GM12878 (cell line): ENCODE data around the gene C10orf71. TPM values are rescaled to one million over a fixed set of nuclear protein-coding genes. Genes with fewer than 3 reads are reported as not detected.

Experiments
- ATAC-seq: fragments of 200-7000 bp; cut with Tn5 transposase; 3 replicates; pipeline ENCODE4 v1.9.1; 2020; ENCODE audit warnings: mild to moderate bottlenecking, moderate library complexity
- BruUV-seq: library from RNA; stranded (reverse); fragments of 400-500 nt; replicated peaks from 2 replicates; lab custom pipeline; 2021; lab: Mats Ljungman, UMichigan
- CTCF ChIA-PET: fragments of 300-600 bp; sonication (Branson Sonifier 250); formaldehyde crosslinking; extraction: SDS; loops from one replicate; lab custom pipeline; 2021; ENCODE audit warnings: inconsistent platforms; lab: Yijun Ruan, JAX
- POLR2A ChIA-PET: fragments of 350-600 bp; formaldehyde crosslinking; extraction: SDS; loops from one replicate; lab custom pipeline; 2021; ENCODE audit warnings: inconsistent platforms; lab: Charles Lee
- RAD21 ChIA-PET: fragments of 300-600 bp; sonication (Branson Sonifier 250); formaldehyde crosslinking; loops from one replicate; lab custom pipeline; 2023; ENCODE audit warnings: antibody characterized with exemption; ENCODE audit not compliant: unreplicated experiment; lab: Charles Lee
- SMC1A ChIA-PET: fragments of 300-600 bp; sonication (Branson Sonifier 250); formaldehyde crosslinking; loops from one replicate; lab custom pipeline; 2023; ENCODE audit not compliant: unreplicated experiment, uncharacterized antibody; lab: Charles Lee
- DNase-seq: peaks from one replicate; pipeline ENCODE4 v3.0.0-alpha.2; 2011; ENCODE audit warnings: low read depth, low spot score
- FAIRE-seq: peaks from 3 replicates; lab custom pipeline; 2011; peaks lifted over from hg19 to GRCh38; lab: Jason Lieb, UNC
- H2AFZ ChIP-seq: 2 replicates; pipeline ENCODE4 v1.6.0; 2011; ENCODE audit warnings: low read depth, low read length, control low read depth; ENCODE audit not compliant: control insufficient read depth
- H3K27ac ChIP-seq: 2 replicates; pipeline ENCODE4 v1.5.1; 2011; ENCODE audit warnings: control low read depth; ENCODE audit not compliant: control insufficient read depth, insufficient read depth
- H3K27me3 ChIP-seq, 2 experiments: replicated peaks in 1 of 2; 2 replicates each; pipeline versions ENCODE4 v1.6.0 to v1.6.1; 2011; ENCODE audit warnings: low read length in 1 of 2; ENCODE audit not compliant: control insufficient read depth in 2 of 2, insufficient read depth in 2 of 2
- H3K36me3 ChIP-seq, 2 experiments: 2 replicates each; pipeline ENCODE4 v1.5.1; 2011; ENCODE audit warnings: low read length in 1 of 2; ENCODE audit not compliant: control insufficient read depth in 2 of 2, insufficient read depth in 2 of 2
- H3K4me1 ChIP-seq: 2 replicates; pipeline ENCODE4 v1.6.1; 2011; ENCODE audit warnings: mild to moderate bottlenecking, low read length, moderate library complexity, mixed read lengths; ENCODE audit not compliant: control insufficient read depth, insufficient read depth
- H3K4me2 ChIP-seq: 2 replicates; pipeline ENCODE4 v1.6.0; 2011; ENCODE audit warnings: control low read depth; ENCODE audit not compliant: control insufficient read depth, insufficient read depth
- H3K4me3 ChIP-seq: fragments of 200-600 bp; sonication (generic); 2 replicates; pipeline ENCODE4 v1.5.1; 2016
- H3K79me2 ChIP-seq: 2 replicates; pipeline ENCODE4 v1.6.0; 2011; ENCODE audit warnings: low read length; ENCODE audit not compliant: control insufficient read depth, insufficient read depth
- H3K9ac ChIP-seq: 2 replicates; pipeline ENCODE4 v1.8.0; 2011; ENCODE audit warnings: low read length, control low read depth, mixed read lengths; ENCODE audit not compliant: control insufficient read depth, insufficient read depth
- H3K9me3 ChIP-seq: replicated peaks from 3 replicates; pipeline ENCODE4 v1.5.1; 2011; ENCODE audit warnings: mild to moderate bottlenecking, low read length; ENCODE audit not compliant: control insufficient read depth, insufficient read depth
- H4K20me1 ChIP-seq: 2 replicates; pipeline ENCODE4 v1.6.0; 2011; ENCODE audit not compliant: control insufficient read depth, insufficient read depth
- CHD2 ChIP-seq: IDR thresholded peaks from 2 replicates; pipeline ENCODE4 v1.6.1; 2011; ENCODE audit warnings: low read depth, low read length, improper control_type of control experiment, borderline replicate concordance
- CUX1 ChIP-seq: IDR thresholded peaks from 2 replicates; pipeline ENCODE4 v1.6.1; 2012; ENCODE audit warnings: improper control_type of control experiment, low read depth, low read length; ENCODE audit not compliant: insufficient replicate concordance
- HSF1 ChIP-seq: fragments of 150-350 bp; IDR thresholded peaks from 2 replicates; pipeline ENCODE4 v1.6.1; 2014; ENCODE audit warnings: mild to moderate bottlenecking, low read depth, low read length
- KAT2A ChIP-seq: conservative IDR thresholded peaks from 2 replicates; pipeline ENCODE4 v1.6.1; 2011; ENCODE audit warnings: low read depth, low read length; ENCODE audit not compliant: control insufficient read depth
- NR2C2 ChIP-seq: IDR thresholded peaks from 2 replicates; pipeline ENCODE4 v1.6.1; 2011; ENCODE audit warnings: borderline replicate concordance, low read depth; ENCODE audit not compliant: control insufficient read depth, insufficient read length
- PRDM15 ChIP-seq: fragments of 450-650 bp; formaldehyde crosslinking; IDR thresholded peaks from 2 replicates; pipeline ENCODE4 v1.4.0; 2020; ENCODE audit warnings: mild to moderate bottlenecking, moderate library complexity
- TCF3 ChIP-seq: IDR thresholded peaks from 2 replicates; pipeline ENCODE4 v1.6.1; 2012; ENCODE audit warnings: low read depth, mild to moderate bottlenecking, low read length, borderline replicate concordance; ENCODE audit not compliant: insufficient read depth
- ZBTB33 ChIP-seq: fragments of 450-650 bp; IDR thresholded peaks from 2 replicates; pipeline ENCODE4 v1.6.1; 2017; ENCODE audit warnings: mild to moderate bottlenecking
- WGBS: methylation state at CpG from one replicate; pipeline ENCODE4 v1.1.6; 2016; ENCODE audit warnings: low lambda C conversion rate; ENCODE audit not compliant: insufficient replicate concordance, insufficient coverage; ENCODE audit errors: missing lambda C conversion rate; 5-methylcytosine and 5-hydroxymethylcytosine counted together
- in situ Hi-C: fragments of 300-500 bp; cut with MboI; formaldehyde crosslinking; loops from 9 replicates; pipeline ENCODE4 v1.14.3; 2018; ENCODE audit warnings: mixed read lengths
- intact Hi-C: fragments of 100-400 bp; cut with micrococcal nuclease; formaldehyde crosslinking; loops from one replicate; pipeline ENCODE4 v1.14.2; 2022; ENCODE audit not compliant: unreplicated experiment
- polyA plus RNA-seq, 11 experiments: library from polyadenylated mRNA; depleted of rRNA in 4 of 11; unstranded in 6 of 11; stranded (reverse) in 5 of 11; fragments of >200 nt; fragmentation: Nextera tagmentation in 4 of 11; fragmentation: Illumina TruSeq in 1 of 11; extraction: Ambion mirVana in 4 of 11; extraction: Trizol in 1 of 11; gene quantifications; 1 replicate in 1 of 11; 2 replicates in 10 of 11; pipeline versions ENCODE4 v1.2.1 to v1.2.3, GENCODE V29; 2011 to 2016; ENCODE audit warnings: inconsistent platforms in 2 of 11, missing spikeins in 2 of 11, low read depth in 1 of 11
- total RNA-seq, 4 experiments: library from RNA; depleted of rRNA in 3 of 4; stranded (reverse); fragments of >200 nt in 3 of 4; fragmentation: Illumina TruSeq in 1 of 4; extraction: Trizol in 1 of 4; gene quantifications; 2 replicates each; pipeline versions ENCODE4 v1.2.1 to v1.2.3, GENCODE V29; 2013 to 2021

C10orf71 gene
- total and polyA plus RNA-seq, 10 of the 15 experiments (the other 5 are each of a cell fraction or from before 2014, with no cell fraction given), result not detected

- no peak overlapping the region for H3K4me3 ChIP-seq
- SMC1A ChIA-PET, result interaction anchor here (0.8 to 1.8 kb wide), 4 partner anchors 9 to 183 kb away, joined by 3 to 8 read pairs (median 3); partner anchors contain the start of gene TMEM273
- no peak overlapping the region; the same call in 1 of the 2 replicates for H3K27ac ChIP-seq
- in situ Hi-C loops, result no loop called here
- no peaks in the 10 kb centered on the region for H3K9me3 ChIP-seq
- no peaks in the 10 kb centered on the region for H3K79me2 ChIP-seq
- no peaks in the 10 kb centered on the region for H4K20me1 ChIP-seq
- no TSS peak for BruUV-seq
- H3K4me1 ChIP-seq, result peaks cover 16% of the 10 kb centered on the region
- no peaks in the 10 kb centered on the region for H3K36me3 ChIP-seq
- ATAC-seq (no peak), DNase-seq (no peak), FAIRE-seq (no peak)
- POLR2A ChIA-PET, result no interaction called here
- 25% methylated on average over 8 of the region's 8 CpGs for WGBS
- peaks cover 0 to 4% of the 10 kb centered on the region in 2 experiments; a peak in 1 of 4 replicates for H3K27me3 ChIP-seq
- RAD21 ChIA-PET, result interaction anchor here (1.0 to 1.4 kb wide), 2 partner anchors 39 to 236 kb away, joined by 3 read pairs; no protein-coding TSS in a partner anchor
- H3K4me2 ChIP-seq, result peak overlapping the region; percentile 70; the same call in 1 of the 2 replicates
- no peak overlapping the region for H3K9ac ChIP-seq
- no peak overlapping the region for H2AFZ ChIP-seq
- intact Hi-C loops, result loop anchor here (2.0 to 5.0 kb wide), 2 partner anchors 61 to 173 kb away; no protein-coding TSS in a partner anchor
- TF ChIP-seq ZBTB33 (no peak), HSF1 (no peak), CUX1 (no peak), NR2C2 (no peak), CHD2 (no peak), KAT2A (no peak), PRDM15 (CRISPR knock-in tag) (no peak), TCF3 (no peak)
- CTCF ChIA-PET, result interaction anchor here (0.5 to 2.0 kb wide), 2 partner anchors 45 to 277 kb away, joined by 3 to 6 read pairs; no protein-coding TSS in a partner anchor
Measured at GRCh38 chr10:49363309-49364031, 64.5 kb downstream of the C10orf71 start.
